HG03159 (cell line): ENCODE data around the gene MFNG.

Experiments
- ATAC-seq: cut with Tn5 transposase; IDR thresholded peaks from one replicate; pipeline ENCODE4 v1.9.1; 2021; ENCODE audit warnings: mild to moderate bottlenecking, moderate library complexity; ENCODE audit not compliant: unreplicated experiment

MFNG gene

DNA sequence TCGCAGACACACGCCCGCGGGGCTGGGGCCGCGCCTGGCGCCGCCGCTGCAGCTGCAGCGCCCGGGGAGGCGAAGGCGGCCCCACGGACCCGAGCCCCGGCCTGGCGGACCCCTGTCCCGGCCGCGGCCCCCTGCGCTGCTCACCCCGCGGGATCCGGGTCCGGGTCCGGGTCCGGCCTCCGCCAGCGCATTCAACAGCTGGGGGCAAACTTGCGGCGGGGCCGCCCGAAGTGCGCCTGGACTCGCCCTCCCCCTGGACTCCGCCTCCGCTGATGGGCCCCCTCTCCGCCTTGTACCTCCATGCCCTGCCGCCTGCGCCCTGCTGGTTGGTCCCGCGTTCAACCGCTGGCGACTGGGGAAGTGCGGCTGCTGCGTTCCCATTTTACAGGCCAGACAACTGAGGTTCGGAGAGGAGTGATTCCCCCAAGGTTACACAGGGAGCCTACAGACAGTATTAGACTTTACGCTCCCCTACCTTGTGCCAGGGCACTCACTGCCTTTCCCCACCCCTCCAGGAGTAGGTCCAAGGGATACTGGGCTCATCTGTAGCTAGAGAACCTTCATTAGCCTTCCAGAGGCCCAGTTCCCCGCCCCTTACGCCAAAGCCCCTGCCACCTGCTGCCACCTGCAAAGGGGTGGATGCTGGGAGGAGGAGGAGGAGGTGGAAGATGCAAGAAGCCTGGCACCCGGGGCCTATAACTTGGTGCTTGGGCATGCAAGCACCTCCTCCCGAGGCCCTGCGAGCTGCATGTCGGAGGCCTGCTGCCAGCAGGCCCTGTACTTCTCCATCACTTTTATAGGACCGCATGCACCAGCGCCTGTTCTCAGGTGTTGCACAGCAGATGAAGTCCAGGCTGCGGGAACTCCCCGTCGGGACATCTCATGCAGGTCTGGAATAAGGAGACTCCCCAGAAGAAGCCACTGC is 58.2 kb downstream of the MFNG start:
- ATAC-seq, result no peak

DNA sequence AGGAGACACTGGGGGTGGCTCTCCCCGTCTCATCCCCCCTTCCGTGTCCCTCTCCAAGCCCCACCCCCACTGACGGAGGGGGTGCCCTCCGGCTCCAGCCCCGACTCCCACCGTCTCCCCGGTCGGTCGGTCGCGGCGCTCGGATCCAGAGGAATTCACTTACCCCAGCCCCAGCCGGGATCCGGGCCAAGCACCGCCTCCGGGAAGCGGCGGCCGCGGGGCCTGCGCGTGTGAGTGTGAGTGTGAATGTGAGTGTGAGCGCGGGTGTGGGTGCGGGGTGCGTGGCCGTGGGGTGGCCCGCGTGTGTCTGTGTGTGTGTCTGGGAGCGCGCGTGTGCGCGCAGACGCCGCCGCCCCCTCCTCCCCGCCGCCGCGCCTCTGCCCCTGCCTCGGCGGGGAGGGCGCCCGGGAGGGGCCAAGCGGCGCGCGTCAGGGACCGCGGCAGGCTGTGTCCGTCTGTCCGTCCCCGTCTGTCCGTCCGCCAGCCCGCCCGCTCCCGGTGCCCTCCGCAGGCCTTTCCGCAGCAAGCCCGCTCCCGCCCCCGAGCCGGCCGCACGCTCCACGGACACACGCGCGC is 59.0 kb downstream of the MFNG start, which contains the start of gene ELFN2:
Gene ELFN2, minus strand, starts transcription at position 345 of the 576 bp plus-strand sequence. CDS start 51,945 bp downstream, outside the sequence.
- no peak for ATAC-seq

DNA sequence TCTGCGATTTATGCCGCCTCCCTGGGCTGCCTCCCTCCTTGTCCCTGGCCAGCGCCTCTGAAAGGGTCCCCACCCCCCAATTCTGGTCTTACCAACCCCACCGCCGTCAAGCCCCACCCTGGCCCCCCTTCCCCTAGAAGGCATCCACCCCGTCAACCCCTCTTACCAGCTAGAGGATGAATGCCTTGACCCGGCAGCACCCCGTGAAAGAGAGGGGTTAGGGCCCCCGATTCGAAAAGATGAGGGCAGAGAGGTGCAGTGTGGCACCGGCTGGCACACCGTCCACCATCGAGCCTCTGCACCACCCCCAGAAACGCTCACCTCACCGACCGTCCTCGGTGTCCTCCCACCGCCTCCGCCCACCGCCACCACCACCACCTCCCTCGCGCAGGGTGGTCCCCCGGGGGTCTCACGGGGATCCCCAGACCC is 59.5 kb downstream of the MFNG start:
- no peak for ATAC-seq

DNA sequence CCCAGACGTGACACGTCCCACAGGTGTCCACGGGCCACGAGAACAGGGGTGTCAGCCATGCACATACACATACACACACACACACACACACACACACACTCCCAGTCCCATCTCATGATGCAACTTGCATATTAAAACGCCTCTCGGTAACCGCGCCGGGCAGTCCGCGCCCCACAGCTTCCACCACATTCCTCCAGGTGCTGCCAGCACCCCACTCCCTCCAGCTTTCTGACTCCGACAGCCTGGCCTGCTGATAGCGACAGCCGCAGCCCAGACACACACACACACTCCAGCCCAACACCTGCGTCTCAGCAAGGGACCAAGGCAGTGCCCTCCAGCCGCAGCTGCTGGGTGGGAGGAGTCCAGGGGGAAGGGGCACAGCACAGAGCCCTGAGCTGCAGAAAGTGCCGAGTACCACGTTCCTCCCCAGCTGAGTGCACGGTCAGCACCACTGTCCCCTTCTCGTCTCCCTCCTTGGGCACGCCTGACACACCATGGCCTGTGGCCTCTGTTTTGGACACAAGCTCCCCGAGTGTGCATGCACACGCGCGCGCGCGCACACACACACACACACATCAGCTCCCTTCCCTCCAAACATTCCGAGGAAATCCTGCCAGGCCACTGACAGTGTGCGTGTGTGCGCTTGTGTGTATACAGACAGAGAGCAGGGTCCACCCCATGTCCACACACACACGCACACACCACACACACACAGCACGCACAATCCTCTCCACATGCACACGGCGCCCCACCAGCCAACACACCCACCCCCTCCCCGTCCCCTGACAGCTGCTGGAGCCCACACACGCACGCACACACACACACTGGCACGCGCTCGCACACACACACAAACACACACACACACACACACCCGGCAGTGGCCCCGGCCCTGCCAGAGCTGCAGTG is 60.1 kb downstream of the MFNG start:
- no peak for ATAC-seq

DNA sequence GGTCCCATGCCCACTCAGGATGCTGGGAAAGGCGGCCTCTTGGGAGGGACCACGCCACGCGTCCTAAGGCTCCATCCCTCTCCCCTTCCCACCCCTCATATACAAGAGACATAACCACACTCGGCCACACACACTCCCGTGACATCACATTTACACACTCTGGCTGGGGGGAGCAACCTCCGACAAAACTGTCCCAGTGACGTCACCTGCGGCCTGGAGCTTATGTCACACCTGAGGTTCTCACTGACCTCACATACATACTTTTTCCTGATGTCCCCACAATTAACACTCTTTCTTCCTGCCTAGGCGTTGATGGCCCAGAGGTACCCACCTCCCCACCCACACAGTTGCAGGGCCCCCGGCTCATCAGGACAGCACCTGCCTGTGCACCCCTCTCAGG is 60.8 kb downstream of the MFNG start:
- no peak for ATAC-seq

DNA sequence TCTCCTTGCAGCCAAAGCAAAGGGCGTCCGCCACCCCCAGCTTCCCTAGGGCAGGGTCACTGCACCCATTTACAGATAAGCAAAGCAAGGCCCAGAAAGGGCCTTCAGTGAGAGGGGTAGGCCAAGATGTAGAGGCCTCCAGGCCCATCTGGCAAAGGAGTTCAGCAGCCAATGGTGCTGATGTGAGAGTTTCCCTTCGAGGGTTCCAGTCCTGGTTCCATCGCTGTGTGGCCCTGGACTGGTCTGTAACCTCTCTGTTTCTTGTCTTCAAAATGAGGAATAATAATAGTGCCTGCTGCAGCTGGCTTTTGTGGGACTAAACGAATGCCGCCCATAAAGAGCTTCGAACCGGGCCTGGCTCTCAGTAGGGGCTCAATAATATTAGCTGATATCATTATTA is 62.9 kb downstream of the MFNG start:
- ATAC-seq, result no peak

DNA sequence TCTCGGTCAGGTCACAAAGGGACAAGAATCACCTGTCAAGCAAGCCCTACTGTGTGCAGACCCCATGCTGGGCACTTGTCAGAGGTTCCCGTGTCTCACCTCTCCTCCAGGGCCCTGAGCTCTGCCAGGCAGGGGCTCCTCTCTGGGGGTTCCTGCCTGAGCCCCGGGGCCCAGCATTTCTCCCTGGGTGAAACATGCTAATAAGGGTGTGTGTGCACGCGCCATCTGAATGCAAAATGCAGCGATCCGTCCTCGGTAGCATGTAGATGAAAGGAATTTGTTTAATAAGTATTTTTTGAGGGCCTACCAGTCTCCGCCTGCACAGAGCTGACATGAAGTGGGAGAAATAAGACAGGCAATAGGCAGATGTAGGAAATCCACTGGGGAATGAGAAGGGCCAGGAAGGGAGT is 64.7 kb downstream of the MFNG start:
- ATAC-seq, result no peak

DNA sequence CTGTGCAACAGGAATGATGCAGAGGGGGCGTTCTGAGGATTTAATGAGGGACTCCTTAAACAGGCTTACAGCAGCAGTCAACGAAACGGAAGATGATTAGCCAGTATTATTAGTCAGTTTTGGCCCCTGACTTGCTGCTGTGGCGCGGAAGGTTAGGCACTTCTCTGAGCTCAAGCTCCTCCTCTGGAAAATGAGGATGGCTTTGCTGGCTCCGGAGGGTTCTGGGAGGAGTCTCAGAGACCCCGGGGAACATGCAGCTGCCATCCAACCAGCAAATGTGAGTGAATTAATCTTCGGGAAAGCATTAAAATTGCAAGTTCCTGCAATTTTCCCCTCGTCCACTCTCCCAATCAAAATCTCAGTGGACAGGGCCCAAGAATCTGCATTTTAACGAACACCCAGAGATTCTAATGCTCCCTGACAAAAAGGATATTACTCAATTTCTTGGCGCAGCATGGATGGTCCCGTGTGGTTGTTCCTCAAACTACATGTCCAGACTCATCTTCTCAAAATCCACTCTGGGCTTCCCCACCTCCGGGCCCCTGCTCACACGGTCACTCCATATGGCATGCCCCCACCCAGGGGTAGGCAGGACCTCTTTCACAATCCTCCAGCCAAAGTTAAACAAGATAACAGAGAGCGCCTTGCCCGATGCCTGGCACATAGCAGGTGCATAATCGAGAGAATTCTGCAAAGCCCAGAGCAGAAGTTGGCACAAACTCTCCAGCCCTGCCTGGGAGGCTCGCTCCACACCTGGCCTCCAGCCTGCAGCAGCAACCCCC is 65.3 kb downstream of the MFNG start:
- no peak for ATAC-seq

DNA sequence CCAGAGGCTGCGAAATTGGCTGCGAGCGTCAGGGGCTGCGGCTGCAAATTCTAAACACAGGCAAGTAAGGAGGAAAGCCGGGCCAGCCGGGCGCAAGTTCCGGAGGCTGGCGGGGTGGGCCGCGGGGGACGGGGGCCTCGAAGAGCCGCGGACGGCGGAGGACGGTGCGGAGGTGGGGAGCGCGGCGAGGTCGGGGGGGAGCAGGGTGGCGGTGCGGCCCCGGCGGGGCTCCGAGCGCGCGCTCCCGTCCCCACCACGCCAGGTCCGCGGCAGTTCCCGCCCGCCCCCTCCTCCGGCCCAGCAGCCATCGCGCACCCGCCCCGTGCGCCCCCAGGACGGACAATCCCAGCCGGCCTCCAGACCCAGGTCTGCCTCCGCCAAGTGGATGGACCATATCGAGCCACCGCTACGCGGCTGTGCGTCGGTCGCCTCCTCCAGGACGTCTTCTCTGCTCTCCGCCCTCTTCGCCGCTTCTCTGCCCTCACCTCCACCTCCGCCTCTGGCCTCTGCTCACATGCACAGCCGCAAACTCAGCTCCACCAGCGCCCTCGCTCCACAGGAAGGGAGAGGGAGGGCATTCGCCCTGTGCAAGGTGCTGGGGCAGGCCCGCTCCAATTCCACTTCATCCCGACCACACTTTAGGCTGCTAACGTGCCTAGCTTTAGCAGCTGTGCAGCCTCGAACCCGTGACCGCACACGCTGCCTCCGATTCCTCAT is 66.1 kb downstream of the MFNG start:
- no peak for ATAC-seq

DNA sequence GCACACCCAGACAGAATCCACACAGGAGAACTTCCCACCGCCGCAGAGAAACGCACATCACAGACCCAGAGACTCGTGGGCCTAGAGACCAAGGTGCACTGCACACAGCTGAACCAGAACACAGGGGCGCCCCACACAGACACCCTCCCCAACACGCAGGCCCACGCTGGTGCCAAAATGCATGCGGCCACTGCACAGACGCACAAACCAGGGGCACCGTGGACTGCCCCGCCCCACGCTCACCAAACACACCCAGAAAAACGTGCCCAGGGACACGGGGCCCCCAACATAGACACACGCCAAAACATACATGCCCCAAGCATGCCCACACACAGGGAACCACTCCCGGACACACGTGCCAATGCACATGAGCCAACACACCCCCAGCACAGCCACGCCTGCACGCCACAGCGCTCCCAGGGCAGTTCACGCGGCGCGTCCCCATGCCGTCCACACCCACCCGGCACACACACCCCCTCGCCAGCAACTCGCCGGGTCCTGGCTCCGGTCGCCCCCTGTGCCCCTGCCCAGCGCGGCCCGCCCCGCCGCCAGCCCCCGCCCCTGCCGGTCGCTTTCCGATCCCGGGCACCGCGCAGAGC is 66.7 kb downstream of the MFNG start:
- no peak for ATAC-seq
